SK-N-MC (cell line): ENCODE measurements around the gene ADAMTS1.

Experiments used
- DNase-seq: peaks from one replicate; pipeline ENCODE4 v3.0.0-alpha.2; 2011; ENCODE audit warnings: low read depth, low spot score
- H3K27ac ChIP-seq: fragments of 200-600 bp; sonication (generic); 2 replicates; pipeline ENCODE4 v1.5.1; 2016; ENCODE audit warnings: mixed run types
- H3K36me3 ChIP-seq: fragments of 200-600 bp; sonication (generic); 2 replicates; pipeline ENCODE4 v1.6.1; 2017; ENCODE audit warnings: antibody characterized with exemption, low read length, mixed read lengths; ENCODE audit not compliant: insufficient read depth
- H3K4me3 ChIP-seq: fragments of 200-600 bp; sonication (generic); 2 replicates; pipeline ENCODE4 v1.5.1; 2016
- H3K9ac ChIP-seq: fragments of 200-600 bp; sonication (generic); 2 replicates; pipeline ENCODE4 v1.8.0; 2017; ENCODE audit warnings: mixed run types, mixed read lengths; ENCODE audit not compliant: insufficient read length
- H3K9me3 ChIP-seq: fragments of 200-600 bp; sonication (generic); 2 replicates; pipeline ENCODE4 v1.6.1; 2017; ENCODE audit warnings: low read depth, mild to moderate bottlenecking, antibody characterized with exemption, low read length, moderate library complexity, mixed read lengths
- EZH2 ChIP-seq: fragments of 200-600 bp; sonication (generic); IDR thresholded peaks from one replicate; pipeline ENCODE4 v1.6.1; 2017; ENCODE audit warnings: antibody characterized with exemption
- FOXP2 ChIP-seq: optimal IDR thresholded peaks from 2 replicates; pipeline ENCODE3; 2011; ENCODE audit warnings: mild to moderate bottlenecking, moderate library complexity; ENCODE audit not compliant: insufficient read depth; ENCODE audit errors: extremely low read length, control extremely low read depth
- POLR2AphosphoS5 ChIP-seq: IDR thresholded peaks from 2 replicates; pipeline ENCODE4 v1.6.1; 2012; ENCODE audit warnings: mild to moderate bottlenecking, low read depth, low read length, borderline replicate concordance

Gene ADAMTS1

DNA sequence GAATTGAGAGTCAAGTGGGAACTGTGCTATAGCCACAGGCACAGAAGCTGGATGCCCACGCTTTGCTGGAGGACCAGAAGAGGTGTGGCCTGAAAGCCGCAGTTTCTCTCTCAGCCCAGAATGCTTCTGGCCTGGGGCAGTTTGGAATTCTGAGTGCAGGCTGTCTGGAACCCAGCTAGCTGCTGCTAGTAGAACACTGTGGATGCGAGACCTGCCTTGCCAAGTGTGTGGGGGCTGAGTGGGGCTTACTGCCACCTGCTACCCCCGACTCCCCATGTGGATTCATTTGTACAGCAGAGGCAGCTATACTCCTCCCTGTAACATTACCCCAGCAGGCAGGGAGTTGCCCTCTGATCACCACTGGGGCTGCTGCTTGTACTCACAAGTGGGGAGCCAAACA lies 12.2 kb downstream of the ADAMTS1 start:
- no peak overlapping the region for H3K9ac ChIP-seq
- no peak overlapping the region for H3K4me3 ChIP-seq
- no peak overlapping the region for H3K27ac ChIP-seq
- DNase-seq = no peak
- H3K36me3 ChIP-seq = peaks cover 16% of the 10 kb centered on the region
- no peaks in the 10 kb centered on the region for H3K9me3 ChIP-seq
- TF ChIP-seq FOXP2 (no peak), EZH2 (no peak), POLR2AphosphoS5 (no peak)

DNA sequence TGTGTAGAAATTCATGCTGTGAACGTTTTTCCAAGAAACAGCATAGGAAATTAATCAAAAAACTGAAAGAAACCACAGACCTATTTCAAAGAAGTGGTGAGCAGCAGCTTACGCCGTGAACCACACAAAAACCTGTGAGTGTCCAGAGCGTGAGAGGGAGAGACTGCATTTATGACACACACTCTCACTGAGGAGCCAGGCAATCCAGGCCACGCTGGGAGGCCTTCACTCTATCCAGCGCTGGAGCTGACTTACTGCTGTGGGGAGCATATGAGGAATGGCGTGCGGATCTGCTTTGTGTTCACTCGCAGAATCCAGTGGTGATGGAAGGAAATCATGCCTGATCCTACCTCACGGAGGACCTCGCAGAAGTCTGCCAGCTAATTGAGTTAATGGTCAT lies 12.7 kb downstream of the ADAMTS1 start:
- Histone ChIP-seq H3K9me3 (no peaks in the 10 kb centered on the region), H3K27ac (no peak overlapping the region), H3K4me3 (no peak overlapping the region), H3K9ac (no peak overlapping the region), H3K36me3 (peaks cover 12% of the 10 kb centered on the region; the same call in 1 of the 2 replicates)
- TF ChIP-seq FOXP2 (no peak), EZH2 (no peak), POLR2AphosphoS5 (no peak)
- no peak for DNase-seq

DNA sequence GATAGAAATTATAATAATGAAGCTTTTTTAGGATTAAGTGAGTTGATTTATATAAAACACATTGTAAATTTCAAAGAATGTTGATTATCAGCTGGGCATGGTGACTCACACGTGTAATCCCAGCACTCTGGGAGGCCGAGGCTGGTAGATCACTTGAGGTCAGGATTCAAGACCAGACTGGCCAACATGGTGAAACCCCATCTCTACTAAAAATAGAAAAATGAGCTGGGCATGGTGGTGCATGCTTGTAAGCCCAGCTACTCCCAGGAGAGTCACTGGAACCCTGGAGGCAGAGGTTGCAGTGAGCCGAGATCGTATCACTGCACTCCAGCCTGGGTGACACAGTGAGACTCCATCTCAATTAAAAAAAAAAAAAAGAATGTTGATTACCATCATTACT lies 18.4 kb downstream of the ADAMTS1 start:
- H3K4me3 ChIP-seq = no peak overlapping the region
- H3K9me3 ChIP-seq = no peaks in the 10 kb centered on the region
- TF ChIP-seq FOXP2 (no peak), EZH2 (no peak), POLR2AphosphoS5 (no peak)
- DNase-seq = no peak
- H3K36me3 ChIP-seq = no peaks in the 10 kb centered on the region
- no peak overlapping the region for H3K9ac ChIP-seq
- no peak overlapping the region for H3K27ac ChIP-seq

DNA sequence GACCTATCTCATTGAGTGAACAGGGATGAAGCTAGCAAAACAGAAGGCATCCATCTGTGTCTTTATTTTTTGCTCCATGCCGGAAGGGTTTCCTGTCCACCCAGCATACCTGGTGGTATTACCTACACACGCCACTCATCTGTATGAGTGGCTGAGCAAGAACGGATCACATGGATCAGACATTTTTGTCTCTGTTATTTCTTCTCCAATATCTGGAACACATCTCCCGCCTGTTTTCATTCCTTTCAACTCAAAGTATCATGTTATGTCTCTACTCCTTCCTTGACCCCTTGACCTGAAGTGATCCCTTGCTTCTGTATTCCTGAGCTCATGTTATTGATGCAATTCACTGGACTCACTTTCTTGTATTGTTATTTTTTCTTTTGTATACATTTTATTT lies 24.7 kb downstream of the ADAMTS1 start:
- Histone ChIP-seq H3K27ac (no peak overlapping the region), H3K36me3 (no peaks in the 10 kb centered on the region), H3K9me3 (no peaks in the 10 kb centered on the region), H3K4me3 (no peak overlapping the region), H3K9ac (no peak overlapping the region)
- DNase-seq = no peak
- TF ChIP-seq POLR2AphosphoS5 = no peak
- no peak for TF ChIP-seq FOXP2
- TF ChIP-seq EZH2 = no peak

DNA sequence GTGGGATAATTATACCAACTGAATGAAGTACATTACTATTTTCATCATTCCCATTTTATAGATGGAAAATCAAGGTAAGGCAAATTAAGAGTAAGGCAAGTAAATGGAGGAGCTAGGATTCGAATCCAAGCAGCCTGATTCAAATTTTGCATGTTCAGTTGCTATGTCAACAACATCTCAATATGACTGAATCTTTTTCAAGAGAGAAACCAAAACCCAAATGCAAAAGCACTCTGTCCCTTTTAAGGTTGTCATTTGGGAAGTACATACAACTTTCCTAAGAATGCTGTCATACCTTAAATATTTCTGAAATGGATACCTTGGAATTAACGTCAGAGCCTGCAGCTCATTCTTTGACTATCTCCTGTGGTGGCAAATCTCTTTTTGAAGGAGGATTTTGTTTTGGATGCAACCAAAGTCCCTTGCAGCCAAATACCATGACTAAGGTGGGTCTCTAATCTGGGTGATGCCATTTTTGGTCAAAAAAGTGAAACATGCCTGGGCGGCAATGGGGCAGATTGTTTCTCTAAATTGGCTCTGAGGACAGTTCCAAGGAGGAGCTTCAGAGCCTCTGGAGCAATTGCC lies 25.4 kb downstream of the ADAMTS1 start:
- H3K36me3 ChIP-seq = no peaks in the 10 kb centered on the region
- no peak overlapping the region for H3K9ac ChIP-seq
- H3K4me3 ChIP-seq = no peak overlapping the region
- no peak overlapping the region for H3K27ac ChIP-seq
- no peak for TF ChIP-seq EZH2
- no peaks in the 10 kb centered on the region for H3K9me3 ChIP-seq
- DNase-seq = no peak

DNA sequence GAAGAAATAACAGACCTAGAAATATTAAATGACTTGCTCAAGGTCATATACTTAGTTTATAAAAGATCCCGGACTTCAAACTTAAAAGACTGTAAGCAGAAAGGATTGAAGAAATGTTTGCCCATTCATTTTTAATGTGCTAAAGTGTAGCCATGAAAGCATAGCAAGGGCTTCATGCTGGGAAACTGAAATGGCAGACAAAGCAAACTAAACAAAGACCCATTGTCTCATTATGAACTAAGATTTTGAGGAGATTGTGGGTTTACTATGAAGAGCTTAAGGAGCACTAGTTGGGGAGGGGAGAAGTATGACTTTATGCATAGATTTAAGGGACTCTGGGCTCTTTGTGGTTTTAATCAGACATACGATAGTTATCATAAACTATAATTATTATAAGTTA lies 26.3 kb downstream of the ADAMTS1 start:
- Histone ChIP-seq H3K27ac (no peak overlapping the region), H3K9me3 (no peaks in the 10 kb centered on the region), H3K36me3 (no peaks in the 10 kb centered on the region), H3K4me3 (no peak overlapping the region), H3K9ac (no peak overlapping the region)
- DNase-seq = no peak
- TF ChIP-seq FOXP2 (no peak), EZH2 (no peak), POLR2AphosphoS5 (no peak)

DNA sequence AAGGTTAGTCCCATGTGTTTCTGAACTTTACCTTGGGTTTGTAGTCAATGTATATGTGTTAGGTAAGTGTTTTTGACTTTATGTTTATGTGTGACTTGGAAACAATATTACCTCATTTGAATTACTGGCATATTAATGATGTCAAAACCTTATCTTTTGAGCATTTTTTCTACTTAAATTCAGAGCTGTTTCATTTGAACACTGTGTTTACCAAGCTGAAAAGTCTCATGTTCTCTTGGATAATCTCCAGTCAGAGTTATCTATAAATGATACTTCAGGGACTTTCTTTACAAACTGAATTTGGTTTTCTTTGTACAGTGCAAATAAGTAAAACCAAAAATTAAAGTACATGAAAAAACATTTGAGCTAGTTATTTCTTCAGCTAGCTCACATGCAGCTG lies 30.0 kb downstream of the ADAMTS1 start:
- DNase-seq = no peak
- H3K9ac ChIP-seq = no peak overlapping the region
- no peak overlapping the region for H3K27ac ChIP-seq
- no peaks in the 10 kb centered on the region for H3K36me3 ChIP-seq
- H3K4me3 ChIP-seq = no peak overlapping the region
- H3K9me3 ChIP-seq = no peaks in the 10 kb centered on the region
- TF ChIP-seq EZH2 (no peak), POLR2AphosphoS5 (no peak), FOXP2 (no peak)

DNA sequence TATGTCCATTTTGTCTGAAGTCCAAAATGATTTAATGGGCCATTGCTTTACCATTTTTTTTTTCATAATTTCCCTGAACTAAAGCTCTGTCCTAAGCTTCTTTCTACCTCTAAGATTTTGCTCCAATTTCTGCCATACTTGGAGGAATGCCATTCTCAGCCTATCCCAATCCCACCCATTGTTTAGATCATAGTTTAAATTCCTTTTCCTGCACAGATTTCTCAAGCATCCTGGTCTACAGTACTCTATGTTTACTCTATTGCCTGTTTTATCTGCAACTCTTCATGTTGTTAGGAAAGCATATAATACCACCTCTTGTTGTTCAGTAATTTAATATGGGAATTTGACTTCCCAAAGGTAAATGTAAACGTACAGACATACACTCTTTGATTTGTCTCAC lies 30.8 kb downstream of the ADAMTS1 start:
- Histone ChIP-seq H3K9ac (no peak overlapping the region), H3K9me3 (no peaks in the 10 kb centered on the region), H3K36me3 (no peaks in the 10 kb centered on the region), H3K27ac (no peak overlapping the region), H3K4me3 (no peak overlapping the region)
- no peak for DNase-seq
- TF ChIP-seq POLR2AphosphoS5 (no peak), FOXP2 (no peak), EZH2 (no peak)

DNA sequence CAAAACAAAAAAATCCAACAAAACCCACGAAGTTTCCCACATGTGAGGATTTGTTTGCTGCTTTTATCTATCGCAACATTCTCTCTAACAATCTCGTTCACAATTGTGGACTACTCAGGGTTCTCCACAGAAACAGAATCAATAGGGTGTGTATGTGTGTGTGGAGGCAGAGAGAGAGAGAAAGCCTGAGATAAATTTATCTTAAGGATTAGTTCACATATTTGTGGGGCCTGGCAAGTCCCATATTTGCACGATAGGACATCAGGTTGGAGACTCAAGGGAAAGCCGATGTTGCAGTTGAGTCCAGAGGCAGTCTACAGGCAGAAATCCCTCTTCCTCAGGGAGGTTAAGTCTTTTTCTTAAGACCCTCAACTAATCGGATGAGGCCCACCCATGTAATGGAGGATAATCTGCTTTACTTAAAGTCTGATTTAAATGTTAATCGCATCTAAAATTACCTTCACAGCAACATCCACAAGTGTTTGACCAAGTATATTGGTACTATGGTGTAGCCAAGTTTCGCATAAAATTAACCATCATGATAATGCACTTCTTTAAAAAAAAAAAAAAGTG lies 31.7 kb downstream of the ADAMTS1 start:
- Histone ChIP-seq H3K9me3 (no peaks in the 10 kb centered on the region), H3K4me3 (no peak overlapping the region), H3K27ac (no peak overlapping the region), H3K9ac (no peak overlapping the region), H3K36me3 (no peaks in the 10 kb centered on the region)
- TF ChIP-seq POLR2AphosphoS5 = no peak
- no peak for TF ChIP-seq FOXP2
- no peak for TF ChIP-seq EZH2
- no peak for DNase-seq
